Subcutaneous adipose tissue (tissue), 4 donors: ENCODE measurements around the gene PTK7. TPM values are rescaled to one million over a fixed set of nuclear protein-coding genes. Genes with fewer than 3 reads are reported as not detected.

ENCODE experiments used
- total RNA-seq, 4 donors: library from RNA; depleted of rRNA; stranded (reverse); fragments of >200 nt; gene quantifications; one replicate each; pipeline ENCODE4 v1.1.0, GENCODE V29; 2016
- TF ChIP-seq, protein P1 (sequence below): fragments of 450-650 bp; IDR thresholded peaks from one replicate; pipeline ENCODE4 v1.5.1; 2016; ENCODE audit warnings: low read depth, mild to moderate bottlenecking, control low read depth, antibody characterized with exemption, moderate library complexity

Gene PTK7
- total RNA-seq, 4 donors from 2014 or later: 1.8 to 11.4 (median 3.6) TPM

GRCh38 chr6:43129434-43130194 is 53.5 kb downstream of the PTK7 start:
- TF ChIP-seq, protein P1, sequence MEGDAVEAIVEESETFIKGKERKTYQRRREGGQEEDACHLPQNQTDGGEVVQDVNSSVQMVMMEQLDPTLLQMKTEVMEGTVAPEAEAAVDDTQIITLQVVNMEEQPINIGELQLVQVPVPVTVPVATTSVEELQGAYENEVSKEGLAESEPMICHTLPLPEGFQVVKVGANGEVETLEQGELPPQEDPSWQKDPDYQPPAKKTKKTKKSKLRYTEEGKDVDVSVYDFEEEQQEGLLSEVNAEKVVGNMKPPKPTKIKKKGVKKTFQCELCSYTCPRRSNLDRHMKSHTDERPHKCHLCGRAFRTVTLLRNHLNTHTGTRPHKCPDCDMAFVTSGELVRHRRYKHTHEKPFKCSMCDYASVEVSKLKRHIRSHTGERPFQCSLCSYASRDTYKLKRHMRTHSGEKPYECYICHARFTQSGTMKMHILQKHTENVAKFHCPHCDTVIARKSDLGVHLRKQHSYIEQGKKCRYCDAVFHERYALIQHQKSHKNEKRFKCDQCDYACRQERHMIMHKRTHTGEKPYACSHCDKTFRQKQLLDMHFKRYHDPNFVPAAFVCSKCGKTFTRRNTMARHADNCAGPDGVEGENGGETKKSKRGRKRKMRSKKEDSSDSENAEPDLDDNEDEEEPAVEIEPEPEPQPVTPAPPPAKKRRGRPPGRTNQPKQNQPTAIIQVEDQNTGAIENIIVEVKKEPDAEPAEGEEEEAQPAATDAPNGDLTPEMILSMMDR: no peak

GRCh38 chr6:43130429-43130828 is 54.3 kb downstream of the PTK7 start:
- TF ChIP-seq, protein P1: no peak

GRCh38 chr6:43138267-43138666 is 62.2 kb downstream of the PTK7 start:
- TF ChIP-seq, protein P1: no peak

- TF ChIP-seq, protein P1: no peak
Observed at GRCh38 chr6:43141644-43142043, 65.5 kb downstream of the PTK7 start.

DNA sequence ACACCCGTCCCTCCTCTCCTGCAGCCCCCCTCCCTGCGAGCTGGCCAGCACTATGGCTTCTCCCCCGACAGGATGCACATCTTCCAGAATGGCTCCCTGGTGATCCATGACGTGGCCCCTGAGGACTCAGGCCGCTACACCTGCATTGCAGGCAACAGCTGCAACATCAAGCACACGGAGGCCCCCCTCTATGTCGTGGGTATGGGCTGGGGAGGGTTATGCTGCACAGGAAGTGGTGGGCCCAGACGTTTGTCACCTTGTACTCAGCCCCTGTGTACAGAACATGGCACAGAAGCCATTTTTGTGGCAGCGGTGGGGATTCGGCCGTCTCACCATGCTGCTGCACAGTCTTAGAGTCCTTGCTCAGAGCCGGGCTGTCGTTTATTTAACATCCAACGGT is 66.0 kb downstream of the PTK7 start:
- TF ChIP-seq, protein P1: no peak

- TF ChIP-seq, protein P1: no peak
Observed at GRCh38 chr6:43143235-43144128, 67.4 kb downstream of the PTK7 start.

GRCh38 chr6:43144879-43145278 is 68.8 kb downstream of the PTK7 start:
- TF ChIP-seq, protein P1: no peak
